Epithelial cell of esophagus (primary cell): ENCODE measurements around the gene HEXA.
A peak's percentile ranks its signal among the peaks of the same experiment; 100 is the strongest.

Source experiments
- DNase-seq: peaks from one replicate; pipeline ENCODE4 v3.0.0; 2010; ENCODE audit warnings: low read depth
- H3K4me3 ChIP-seq: 2 replicates; pipeline ENCODE4 v1.5.1; 2011; ENCODE audit warnings: mild to moderate bottlenecking, low read length, control low read depth
- TF ChIP-seq, protein P1 (sequence below): IDR thresholded peaks from 2 replicates; pipeline ENCODE4 v1.5.1; 2011; ENCODE audit warnings: low read depth, mild to moderate bottlenecking, low read length, control low read depth, inconsistent platforms; ENCODE audit not compliant: insufficient read depth; ENCODE audit errors: missing control alignments

Gene HEXA

DNA sequence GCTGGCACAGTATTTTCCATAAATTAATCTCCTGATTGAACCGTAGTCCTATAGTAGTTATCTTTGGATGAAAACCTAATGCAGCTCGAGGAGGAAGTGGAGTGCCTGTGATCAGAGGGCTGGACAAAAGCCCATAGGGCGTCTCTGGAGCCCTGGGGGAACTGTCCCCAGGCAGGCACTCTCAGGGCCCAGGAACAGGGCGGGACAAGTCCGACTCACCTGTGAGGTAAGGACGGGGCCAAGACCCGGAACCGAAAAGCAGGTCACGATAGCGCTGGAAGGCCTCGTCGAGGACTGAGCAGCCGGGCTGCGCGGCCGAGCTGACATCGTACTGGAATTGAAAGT is 341 bp downstream of the HEXA start:
- DNase-seq = peak; percentile 54
- TF ChIP-seq, protein P1, sequence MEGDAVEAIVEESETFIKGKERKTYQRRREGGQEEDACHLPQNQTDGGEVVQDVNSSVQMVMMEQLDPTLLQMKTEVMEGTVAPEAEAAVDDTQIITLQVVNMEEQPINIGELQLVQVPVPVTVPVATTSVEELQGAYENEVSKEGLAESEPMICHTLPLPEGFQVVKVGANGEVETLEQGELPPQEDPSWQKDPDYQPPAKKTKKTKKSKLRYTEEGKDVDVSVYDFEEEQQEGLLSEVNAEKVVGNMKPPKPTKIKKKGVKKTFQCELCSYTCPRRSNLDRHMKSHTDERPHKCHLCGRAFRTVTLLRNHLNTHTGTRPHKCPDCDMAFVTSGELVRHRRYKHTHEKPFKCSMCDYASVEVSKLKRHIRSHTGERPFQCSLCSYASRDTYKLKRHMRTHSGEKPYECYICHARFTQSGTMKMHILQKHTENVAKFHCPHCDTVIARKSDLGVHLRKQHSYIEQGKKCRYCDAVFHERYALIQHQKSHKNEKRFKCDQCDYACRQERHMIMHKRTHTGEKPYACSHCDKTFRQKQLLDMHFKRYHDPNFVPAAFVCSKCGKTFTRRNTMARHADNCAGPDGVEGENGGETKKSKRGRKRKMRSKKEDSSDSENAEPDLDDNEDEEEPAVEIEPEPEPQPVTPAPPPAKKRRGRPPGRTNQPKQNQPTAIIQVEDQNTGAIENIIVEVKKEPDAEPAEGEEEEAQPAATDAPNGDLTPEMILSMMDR = no peak
- peak overlapping the region; percentile 79 for H3K4me3 ChIP-seq

- DNase-seq = no peak
- no peak overlapping the region for H3K4me3 ChIP-seq
- TF ChIP-seq, protein P1 = no peak
These were observed 3.5 kb downstream of the HEXA start for GRCh38 chr15:72372361-72372760.

- TF ChIP-seq, protein P1 = no peak
- H3K4me3 ChIP-seq = no peak overlapping the region
- peak; percentile 68 for DNase-seq
These were observed 5.8 kb downstream of the HEXA start for GRCh38 chr15:72369964-72370363.

DNA sequence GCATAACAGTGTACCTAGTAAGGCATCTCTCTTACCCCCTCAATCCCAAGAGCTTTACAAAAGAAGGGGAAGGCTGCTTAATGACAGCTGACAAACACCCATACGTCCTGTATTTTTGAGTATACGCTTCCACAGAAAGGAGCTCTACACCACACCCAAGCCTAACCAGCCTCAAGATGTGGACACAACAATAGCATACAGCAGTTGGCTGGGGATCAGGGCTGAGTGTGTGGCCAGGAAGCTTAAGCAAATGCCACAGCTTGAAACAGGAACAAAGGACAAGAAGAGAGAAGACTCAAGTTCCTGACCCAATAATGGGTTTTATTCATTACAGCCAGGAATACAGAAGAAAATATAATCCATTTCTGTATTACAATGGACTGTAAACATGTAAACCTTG is 6.9 kb downstream of the HEXA start:
- no peak overlapping the region for H3K4me3 ChIP-seq
- TF ChIP-seq, protein P1 = no peak
- no peak for DNase-seq

DNA sequence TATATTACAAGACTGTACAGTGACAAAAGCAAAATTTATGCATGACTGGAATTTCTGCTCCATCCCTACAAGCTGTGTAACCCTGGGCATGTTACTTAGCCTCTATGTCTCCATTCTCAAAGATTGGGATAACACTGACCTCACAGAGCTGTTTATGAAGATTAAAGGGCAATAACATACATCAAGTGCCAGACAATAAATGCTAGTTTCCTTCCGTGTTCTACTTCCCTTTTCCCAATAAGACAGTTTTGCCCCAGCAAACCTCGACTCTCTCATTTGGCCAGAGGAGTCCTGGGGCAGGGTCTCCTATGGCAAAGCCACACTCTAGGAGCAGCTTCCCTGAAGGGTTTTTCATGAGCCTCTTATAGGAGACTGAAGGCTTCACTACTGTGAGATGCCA is 7.5 kb downstream of the HEXA start:
- no peak for DNase-seq
- TF ChIP-seq, protein P1 = no peak
- no peak overlapping the region for H3K4me3 ChIP-seq

DNA sequence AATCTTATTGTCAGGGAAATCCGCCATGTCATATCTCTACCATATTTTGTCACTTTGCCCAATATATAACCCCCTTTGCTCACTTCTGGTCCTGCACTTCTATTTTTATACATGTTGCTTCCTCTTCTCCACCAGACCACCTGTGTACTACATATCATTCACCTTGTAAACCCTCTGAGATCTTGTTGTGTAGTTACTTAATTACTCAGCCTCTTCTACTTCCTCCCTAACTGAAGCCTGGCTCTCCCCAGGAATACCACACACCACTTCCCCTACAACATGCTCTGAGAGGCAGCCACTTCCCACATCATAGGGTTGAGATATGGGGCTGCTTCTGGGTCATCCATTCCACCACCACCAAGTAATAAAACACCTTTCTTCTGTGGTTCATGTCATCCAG is 10.0 kb downstream of the HEXA start:
- DNase-seq = no peak
- no peak overlapping the region for H3K4me3 ChIP-seq
- TF ChIP-seq, protein P1 = no peak

DNA sequence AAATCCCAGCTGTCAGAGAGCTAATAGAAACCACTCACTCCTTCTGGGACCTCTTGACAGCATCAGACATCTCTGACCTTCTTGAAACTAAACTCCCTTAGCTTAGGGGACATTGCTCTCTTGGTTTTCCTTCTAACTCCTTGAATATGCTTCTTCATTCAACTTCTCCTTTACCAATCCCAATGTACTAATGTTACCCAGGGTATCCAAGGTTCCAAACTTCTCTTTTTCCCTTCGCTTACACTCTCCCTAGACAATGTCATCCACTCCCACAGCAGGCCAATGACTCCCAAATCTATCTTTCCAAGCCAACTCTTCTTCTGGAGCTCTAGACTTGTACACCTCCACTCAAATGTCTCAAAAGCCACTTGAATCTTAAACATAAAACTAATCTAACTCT is 14.6 kb downstream of the HEXA start:
- DNase-seq = no peak
- no peak overlapping the region for H3K4me3 ChIP-seq
- TF ChIP-seq, protein P1 = no peak
